SIG-M5 treated with dmso at 0.1 percent for 504 hours (cell line): ENCODE measurements around the gene GUCY1A1.

Experiments
- DNase-seq: peaks from one replicate; lab custom pipeline; 2025; ENCODE audit not compliant: unreplicated experiment; lab: John Stamatoyannopoulos, UW

Gene GUCY1A1

DNA sequence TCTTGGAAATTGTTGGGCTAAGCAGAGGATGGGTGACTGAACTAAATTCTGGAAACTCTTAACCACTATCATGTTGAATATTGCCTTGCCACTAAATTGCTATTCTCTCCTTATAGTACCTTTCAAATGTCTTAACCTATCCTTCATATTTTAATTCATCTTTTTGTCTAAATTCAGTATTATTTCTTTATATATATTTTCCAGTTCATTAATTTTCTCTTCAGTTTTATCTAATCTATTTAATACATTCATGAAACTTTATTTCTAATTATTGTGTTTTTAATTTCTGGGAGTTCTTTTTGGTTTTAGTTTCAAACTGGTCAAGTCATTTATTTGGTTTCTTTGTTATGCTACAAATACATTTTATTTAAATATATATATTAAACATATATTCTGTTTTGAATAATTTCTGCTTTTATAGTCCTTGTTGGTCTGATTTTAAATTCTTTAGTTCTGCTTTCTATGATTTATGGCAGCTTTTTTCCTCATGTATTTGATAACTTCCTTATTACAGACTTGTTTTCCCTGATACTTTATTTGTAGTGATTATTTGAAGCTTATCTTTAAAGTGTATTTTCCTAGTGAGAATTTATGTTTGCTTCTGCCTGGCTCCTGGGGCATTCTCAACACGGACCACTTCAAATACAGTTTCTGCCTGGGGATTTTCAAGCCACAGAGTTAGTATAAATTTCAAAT, 8.5 kb upstream of the GUCY1A1 start:
- no peak for DNase-seq

DNA sequence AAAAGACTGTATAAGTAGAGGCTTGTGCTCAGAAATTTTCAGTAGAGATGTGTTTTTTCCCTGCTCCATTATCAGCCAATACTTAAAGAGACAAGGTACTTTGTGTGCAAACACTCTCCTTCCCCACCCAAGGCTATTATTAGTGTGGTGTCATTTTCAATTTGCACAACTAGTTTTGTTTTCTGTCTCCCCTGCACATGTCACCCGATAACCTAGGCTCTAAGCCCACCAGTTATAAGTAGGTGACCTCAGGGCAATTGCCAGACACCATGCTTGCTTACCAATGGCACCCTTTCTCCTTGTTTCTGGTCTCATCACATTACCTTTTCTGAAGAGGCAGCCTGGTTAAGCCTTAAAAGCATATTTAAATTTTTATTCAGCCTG, 8.0 kb upstream of the GUCY1A1 start:
- no peak for DNase-seq

DNA sequence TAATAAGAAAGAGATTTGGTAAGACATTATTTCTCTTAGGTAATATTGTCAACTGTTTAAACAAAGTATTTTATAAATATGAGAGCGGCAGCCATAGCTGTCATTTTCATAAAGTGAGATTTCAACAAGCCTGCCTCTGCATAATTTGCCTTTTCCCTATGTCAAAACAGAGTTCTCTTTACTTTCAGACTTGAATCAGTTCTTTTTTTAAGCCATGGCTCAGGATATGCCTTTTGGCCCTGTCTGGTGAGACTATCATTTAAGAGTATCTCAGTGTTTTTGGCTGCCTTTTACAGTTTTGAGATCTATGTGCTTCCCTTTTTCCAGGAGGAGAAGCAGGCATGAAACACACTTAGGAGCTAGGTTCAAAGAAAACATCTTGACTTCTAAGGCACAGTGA, 7.5 kb upstream of the GUCY1A1 start:
- no peak for DNase-seq

DNA sequence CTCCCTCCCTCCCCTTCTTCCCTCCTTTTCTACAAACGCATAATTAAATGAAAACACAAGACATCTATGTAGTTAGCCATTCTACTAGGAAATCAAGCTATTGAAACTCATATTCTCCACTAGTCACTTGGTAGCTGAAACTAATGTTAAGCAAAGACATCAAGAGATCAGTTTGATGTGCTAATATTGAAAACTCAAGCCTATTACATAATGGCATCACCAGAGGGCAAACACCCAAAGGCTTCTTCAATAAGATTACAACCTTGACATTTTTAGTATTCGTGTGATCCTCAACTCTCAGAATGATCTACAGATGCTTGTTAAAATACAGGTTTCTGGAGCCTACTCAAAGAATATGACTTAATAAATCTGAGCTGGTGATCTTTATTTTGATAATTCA, 6.2 kb upstream of the GUCY1A1 start:
- DNase-seq = no peak

DNA sequence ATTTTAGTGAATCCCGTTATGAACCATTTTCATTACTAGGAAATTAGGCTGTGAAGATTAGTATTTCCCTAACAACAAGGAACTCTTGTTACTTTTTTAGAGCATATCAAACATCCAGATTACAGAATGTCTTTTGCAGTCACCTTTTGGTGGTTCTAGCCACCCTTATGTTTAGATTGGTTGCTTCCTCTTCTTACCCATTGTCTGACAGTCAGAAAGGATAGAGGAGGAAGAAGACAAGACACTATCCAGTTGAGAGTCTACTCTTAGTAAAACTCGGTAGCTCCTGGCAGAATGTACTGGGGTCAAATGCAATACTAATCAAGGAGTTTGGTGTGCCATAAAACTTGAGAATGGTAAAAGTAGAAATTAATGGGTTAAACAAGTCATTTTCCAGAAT, 1.6 kb upstream of the GUCY1A1 start:
- no peak for DNase-seq

DNA sequence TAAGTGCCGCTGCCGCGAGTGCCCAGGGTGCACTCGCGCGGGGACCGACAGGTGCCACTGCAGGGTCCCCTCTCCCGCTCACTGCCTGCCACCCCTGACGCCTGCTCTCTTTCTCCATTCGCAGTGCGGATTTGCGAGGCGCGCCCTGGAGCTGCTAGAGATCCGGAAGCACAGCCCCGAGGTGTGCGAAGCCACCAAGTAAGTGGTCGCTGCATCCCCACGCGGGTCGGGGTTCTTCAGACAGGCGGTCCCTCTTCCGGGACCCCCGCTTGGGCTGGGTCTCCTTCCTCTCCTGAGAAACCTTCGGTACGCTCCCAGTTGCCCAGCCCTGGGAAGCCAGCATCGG, 547 bp downstream of the GUCY1A1 start:
- no peak for DNase-seq

DNA sequence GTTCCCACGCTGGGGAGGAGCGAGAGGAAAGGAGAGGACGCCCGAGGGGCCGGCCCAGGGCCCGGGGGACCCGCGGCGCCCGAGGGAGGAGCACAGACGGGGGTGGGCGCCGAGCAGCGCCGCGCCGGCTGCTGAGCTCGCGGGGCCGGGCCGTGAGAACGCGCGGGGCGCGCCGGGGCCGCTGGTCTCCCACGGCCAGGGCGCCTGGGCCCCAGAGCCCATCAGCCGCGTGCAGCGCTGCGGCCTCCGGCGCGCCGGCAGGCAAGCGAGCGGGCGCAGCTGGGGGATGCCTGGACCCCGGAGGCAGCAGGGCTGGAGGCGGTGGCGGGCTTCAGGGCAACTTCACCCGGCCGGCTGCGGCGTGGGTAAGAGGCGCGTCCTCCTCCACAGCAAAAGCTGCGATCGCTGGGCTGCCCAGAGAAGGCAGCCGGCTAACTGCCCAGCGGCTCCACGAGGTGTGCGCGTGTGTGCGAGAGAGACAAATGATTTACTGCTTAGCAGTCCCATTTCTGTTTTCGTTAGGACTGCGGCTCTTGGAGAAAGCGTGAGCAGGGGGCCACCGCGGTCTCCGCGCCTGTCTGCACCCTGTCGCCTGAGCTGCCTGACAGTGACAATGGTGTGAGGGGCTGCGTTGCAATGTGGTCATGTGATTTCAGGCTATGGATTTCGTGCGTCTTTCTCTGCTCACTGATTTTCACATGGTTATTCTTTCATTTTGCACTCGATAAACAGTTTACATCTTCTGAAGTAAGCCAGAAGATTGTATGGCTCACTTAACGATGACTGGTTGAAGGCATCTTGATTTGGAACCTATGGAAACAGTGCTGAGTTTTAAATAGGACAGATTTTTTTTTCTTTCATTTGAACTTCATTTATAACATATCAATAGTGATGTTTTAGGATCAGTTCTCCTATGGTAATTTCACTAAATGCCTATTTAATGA, 1.2 kb downstream of the GUCY1A1 start:
- DNase-seq = no peak

DNA sequence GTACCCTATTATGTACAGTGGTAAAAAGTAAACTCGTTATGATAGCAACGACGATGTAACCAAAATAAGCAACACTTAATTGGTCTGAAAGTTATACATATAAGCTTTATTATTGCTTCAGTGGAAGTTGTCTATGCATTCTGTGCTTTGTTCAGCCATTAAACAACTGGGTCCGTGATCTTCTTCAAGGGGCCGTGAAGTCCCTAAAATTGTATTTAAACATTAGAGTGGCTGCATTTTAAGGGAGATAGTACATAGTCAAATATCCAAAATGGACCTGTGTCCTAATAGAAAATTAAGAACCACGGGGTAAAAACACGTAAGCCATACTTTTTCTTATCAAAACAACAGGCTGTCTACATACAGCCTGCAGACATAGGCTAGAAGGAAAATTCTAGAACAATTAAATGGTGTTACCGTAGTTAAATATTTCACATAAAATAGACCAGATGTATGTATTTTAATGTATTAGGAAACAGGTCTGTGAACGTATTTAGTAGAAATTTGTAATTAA, 2.1 kb downstream of the GUCY1A1 start:
- DNase-seq = no peak

DNA sequence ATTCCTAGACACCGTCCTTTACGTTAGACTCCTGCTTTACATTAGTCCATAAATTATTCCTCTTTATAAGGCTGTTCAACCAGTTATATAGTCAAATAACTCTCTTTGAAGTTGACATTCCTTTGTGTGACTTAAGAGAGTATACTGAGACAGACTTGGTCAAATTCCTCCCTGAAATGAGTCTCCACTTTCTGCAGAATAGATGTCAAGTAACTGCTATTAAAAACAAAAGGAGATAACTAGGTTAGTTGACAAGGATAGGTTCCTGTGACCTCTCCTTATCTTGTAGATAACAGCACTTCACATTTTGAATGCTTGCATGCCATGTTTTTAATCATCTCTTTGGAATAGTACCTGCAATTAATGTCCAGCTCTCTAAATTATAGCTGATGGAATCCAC, 5.7 kb downstream of the GUCY1A1 start:
- no peak for DNase-seq

DNA sequence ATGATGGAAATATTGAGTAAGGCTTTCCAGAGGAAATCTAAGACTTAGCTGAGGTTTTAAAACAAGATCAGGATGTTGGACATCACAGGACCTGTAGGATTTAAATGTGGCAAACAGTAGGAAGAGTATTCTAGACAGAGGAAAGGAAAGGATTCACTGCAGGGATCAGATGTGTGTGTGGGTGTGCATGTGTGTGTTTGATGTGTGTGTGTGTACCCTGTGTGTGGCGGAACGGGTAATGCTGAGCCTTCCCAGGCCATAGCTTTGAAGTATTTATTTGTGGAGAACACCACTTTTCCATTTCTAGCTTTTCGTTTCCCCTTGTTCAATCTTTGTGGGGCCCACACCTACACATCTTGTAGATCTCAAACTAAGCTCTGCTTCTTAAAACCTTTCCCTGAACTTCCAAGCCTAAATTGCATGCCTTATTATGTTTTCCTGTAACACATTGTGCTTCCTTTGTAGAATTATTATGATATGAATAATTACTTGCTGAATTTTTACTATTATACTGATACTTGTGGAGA, 6.9 kb downstream of the GUCY1A1 start:
- no peak for DNase-seq

DNA sequence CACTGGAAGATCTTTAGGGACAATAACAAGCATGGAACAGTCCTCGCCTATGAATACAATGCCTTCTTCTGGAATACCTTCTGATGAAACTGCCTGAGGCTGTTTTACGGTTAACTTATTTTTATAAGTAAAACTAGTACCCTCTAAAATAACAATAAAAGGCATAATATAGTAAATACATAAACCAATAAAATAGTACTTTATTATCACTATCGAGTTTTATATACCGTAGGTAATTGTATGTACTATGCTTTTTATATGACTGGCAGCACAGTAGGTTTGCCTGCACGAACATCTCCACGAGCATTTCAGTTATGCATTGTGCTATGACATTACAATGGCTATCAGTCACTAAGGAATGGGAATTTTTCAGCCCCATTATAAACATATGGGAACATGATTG, 8.0 kb downstream of the GUCY1A1 start:
- no peak for DNase-seq

DNA sequence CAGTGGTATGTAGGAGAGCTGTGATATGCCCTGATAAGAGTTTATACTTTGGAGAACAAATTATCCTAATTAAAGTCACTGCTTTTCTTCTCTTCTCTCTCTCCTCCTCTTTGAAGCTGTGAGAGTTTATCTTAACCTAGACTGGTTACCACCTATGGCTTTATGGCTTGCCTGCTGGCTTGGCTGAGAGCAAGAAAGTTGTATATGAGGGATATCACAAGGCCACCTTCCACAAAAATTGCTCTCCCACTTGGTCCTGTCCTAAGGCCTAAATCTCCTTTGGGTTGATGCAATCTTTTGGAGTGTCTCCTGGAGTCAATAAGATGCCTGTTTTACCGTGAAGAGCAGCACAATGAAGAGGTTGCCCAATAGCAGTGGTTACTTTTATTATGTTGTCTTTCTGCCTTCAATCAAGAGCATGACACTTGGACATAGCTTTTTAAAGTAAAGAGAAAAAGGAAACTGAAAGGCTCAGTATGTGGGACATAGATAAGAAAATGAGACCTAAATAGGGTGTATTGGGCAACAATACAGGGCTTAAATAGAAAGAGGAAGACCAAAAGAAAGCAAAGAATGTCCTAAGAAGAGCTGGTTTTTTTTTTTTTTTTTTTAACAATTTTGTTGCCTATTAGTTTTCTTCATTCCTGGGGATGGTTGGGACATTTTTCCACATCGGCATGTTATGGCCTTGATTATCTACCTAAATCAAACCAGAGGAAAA, 9.2 kb downstream of the GUCY1A1 start:
- DNase-seq = peak; percentile 87

DNA sequence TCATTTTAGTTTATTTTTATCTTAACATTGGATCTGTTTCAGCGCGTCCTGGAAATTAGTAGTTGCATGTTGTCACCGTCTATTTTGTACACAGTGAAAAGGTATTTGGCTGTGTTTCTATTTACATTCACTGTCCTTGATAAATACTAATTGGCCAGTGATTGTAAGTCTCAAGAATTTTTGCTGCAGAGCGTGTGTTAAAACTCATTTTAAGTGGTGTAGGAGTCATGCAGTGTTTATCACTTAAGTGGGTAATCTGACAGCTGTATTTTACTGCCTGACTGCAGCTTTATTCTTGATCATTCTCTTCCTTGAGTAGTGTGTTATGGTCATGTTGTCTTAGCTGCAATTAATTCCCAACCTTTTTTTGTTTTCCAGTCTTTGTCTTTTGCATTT, 9.8 kb downstream of the GUCY1A1 start:
- no peak for DNase-seq

DNA sequence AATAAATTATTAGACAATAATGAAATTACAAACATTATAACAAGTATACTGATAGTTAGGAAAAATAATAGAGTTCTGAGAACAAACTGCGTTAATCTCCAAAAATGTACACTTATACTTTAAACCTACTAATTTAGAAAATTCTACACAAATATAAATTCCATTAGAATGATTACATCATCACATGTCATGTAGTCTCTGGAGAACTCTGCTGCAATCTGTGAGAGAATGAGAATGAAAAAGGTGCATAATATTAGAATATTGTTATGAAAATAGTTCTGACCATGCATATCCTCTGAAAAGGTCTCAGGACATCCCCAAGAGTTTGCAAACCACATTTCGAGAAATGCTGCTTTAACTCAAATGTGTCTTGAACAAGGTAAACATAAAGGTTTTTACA, 11.4 kb downstream of the GUCY1A1 start:
- DNase-seq = no peak

DNA sequence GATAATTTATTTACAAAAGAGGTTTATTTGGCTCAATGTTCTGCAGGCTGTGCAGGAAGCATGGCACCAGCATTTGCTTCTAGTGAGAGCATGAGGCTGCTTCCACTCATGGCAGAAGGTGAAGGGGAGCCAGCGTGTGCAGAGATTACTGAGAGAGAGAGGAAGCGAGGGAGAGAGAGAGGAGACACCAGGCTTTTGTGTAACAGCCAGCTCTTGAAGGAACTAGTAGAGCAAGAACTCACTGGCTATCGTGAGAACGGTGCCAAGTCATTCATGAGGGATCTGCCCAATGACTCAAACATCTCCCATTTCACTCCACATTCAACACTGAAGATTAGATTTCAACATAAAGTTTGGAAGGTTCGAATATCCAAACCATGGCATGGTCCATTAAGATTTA, 12.7 kb downstream of the GUCY1A1 start:
- DNase-seq = no peak

DNA sequence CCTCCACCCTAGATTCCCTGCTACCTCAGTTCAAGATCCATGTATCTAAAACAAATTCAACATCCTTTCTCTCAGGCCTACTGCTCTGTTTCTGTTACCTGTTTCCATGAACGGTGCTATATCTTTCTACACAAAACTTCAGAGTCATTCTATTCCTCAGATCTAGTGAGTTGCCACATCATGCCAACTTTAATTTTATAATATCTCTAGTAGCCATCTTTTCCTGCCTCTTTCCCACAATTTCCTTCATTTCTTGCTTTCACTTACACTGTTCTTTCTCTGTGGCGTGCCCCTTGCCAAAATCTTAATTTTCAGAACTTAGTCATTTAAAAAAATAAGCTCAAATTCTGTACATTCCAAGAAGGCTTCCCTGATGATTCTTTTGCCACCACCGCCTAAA, 15.2 kb downstream of the GUCY1A1 start:
- DNase-seq = no peak

DNA sequence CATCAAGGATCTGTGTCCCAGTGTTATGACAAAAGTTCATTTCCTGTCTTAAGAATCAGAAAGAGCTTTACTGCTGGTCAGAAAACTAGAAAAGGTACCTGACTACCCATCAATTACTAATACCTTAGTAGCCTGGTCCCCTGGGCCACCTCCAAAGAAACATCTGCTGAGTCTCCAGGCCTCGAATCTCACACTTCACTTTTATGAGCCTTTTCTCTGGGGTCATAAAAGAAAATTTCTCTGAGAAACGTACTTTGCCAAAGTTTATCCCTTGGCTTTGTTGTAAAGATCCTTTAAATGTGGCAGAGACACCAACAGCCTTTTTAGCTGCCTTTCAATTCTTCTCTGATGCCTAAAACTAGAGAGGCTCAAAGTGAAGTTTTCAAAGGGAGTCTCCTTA, 17.8 kb downstream of the GUCY1A1 start:
- no peak for DNase-seq

DNA sequence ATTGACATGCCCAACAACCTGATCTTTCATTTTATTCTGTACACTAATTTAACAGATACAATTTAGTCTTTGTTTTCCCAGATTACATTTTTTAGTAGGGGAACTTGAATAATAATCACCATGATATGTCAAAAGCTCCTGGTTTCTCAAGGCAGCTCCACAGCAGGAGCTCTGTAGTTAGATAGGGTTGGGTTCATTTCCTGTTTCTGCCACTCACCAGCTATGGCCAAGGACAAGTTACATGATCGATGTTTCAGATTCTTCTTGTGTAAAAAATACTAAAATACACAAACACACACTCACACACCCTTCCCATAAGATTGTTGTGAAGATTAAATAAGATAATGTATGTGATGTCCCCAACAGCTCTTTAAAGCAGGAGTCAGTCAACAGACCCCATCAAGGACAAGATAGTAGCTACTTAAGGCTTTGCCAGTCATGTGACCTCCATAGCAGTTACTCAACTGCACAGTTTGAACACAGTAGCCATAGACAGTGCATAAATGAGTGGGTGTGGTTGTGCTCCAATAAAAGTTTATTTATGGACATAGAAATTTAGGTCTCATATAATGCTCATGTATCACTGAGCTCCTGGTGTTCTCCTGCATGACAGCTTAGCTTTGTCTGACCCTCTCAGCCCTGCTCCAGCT, 18.4 kb downstream of the GUCY1A1 start:
- no peak for DNase-seq

DNA sequence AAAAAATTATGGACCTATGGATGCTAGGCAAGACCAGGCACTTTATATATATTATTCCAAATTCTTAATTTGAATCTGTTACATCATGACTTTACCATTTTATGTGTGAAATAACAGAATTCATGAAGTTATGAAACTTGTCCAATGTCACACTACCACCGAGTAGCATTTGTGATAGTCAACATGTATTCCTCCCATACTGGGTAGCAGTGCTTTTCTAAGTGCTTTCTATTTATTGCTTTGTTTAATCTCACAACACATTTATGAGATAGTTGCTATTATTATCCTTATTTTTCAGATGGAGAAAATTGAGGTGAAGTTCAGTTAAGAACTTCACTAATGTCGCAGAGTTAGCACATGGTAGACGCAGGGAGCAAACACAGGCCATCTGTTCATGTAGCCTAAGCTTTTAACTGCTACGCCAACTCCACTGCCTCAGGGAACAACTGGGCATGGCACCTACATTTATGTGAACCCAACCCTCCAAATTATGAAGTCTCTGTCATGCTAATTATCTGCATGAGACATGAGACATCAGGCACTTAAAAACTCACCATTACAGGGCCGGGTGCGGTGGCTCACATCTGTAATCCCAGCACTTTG, 20.8 kb downstream of the GUCY1A1 start:
- no peak for DNase-seq

DNA sequence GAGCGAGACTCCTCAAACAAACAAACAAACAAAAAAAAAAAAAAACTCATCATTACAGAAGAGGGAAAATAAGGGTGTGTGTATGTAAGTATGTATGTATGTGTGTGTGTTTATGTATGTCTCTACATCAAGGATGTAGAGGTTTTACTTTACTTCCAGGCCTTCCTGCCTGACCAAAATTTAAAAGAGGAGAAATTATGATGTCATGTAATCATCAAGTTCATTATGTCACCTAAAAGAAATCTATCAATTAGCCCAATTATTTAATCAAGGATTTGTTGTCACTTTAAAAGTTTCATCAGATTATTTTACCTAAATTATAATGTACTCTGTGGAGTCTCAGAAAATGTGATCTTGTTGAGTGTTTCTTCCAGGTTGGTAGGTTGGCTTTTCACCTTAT, 21.6 kb downstream of the GUCY1A1 start:
- no peak for DNase-seq

DNA sequence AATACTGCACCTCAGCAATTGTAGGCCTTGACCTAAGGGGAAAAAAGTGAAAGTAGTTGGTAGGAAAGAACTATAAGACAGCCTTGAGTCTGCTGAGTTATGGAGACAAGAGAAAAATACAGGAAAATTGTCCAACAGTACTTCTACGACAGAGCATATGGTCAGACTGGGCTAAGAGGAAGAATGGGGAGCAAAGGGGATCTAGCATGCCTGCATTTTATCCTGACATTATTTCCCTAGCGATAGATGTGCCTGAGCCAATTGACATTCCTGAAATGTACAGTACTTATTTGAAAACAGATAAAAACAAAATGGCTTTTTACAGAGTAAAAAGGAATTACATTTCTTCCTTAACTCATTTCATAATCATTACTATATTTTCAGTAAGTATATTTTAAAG, 22.2 kb downstream of the GUCY1A1 start:
- no peak for DNase-seq
